SW 1271 (cell line): ENCODE results near the gene DFFB.
"Not testable (repeated sequence)": the region's sequence is repeated elsewhere in the genome, so short reads cannot be mapped to it uniquely, and the experiment has no call there.

ENCODE experiments used
- DNase-seq, 2 experiments: peaks; one replicate each; lab custom pipeline; 2025; lab: John Stamatoyannopoulos, UW

Gene DFFB

GRCh38 chr1:3910049-3910731 is 52.9 kb downstream of the DFFB start:
- no peak for DNase-seq

GRCh38 chr1:3910857-3911845 is 53.9 kb downstream of the DFFB start:
- peak in 1 of 2 experiments; percentile 23 for DNase-seq

GRCh38 chr1:3911981-3912808 is 54.9 kb downstream of the DFFB start:
- DNase-seq = no peak

- no peak for DNase-seq
Observed at GRCh38 chr1:3912809-3913685, 55.8 kb downstream of the DFFB start.

GRCh38 chr1:3914331-3914851 is 57.1 kb downstream of the DFFB start:
- no peak for DNase-seq

- no peak for DNase-seq
Observed at GRCh38 chr1:3914911-3915310, 57.6 kb downstream of the DFFB start.

- no peak for DNase-seq
Observed at GRCh38 chr1:3915551-3916121, 58.4 kb downstream of the DFFB start.

GRCh38 chr1:3917761-3918160 is 60.5 kb downstream of the DFFB start:
- DNase-seq = no peak

- DNase-seq = not testable (repeated sequence)
Observed at GRCh38 chr1:3918359-3918758, 61.1 kb downstream of the DFFB start.

- DNase-seq = no peak
Observed at GRCh38 chr1:3918966-3919611, 61.8 kb downstream of the DFFB start.

GRCh38 chr1:3919706-3920105 is 62.4 kb downstream of the DFFB start:
- DNase-seq = no peak

- DNase-seq = no peak
Observed at GRCh38 chr1:3921765-3922164, 64.5 kb downstream of the DFFB start.

- DNase-seq = no peak
Observed at GRCh38 chr1:3922201-3922725, 65.0 kb downstream of the DFFB start.

GRCh38 chr1:3922851-3923250 is 65.6 kb downstream of the DFFB start:
- DNase-seq = no peak

- no peak for DNase-seq
Observed at GRCh38 chr1:3923378-3924185, 66.3 kb downstream of the DFFB start.

GRCh38 chr1:3924186-3924824 is 67.0 kb downstream of the DFFB start:
- DNase-seq = no peak

- DNase-seq = no peak
Observed at GRCh38 chr1:3924825-3925220, 67.5 kb downstream of the DFFB start.

- no peak for DNase-seq
Observed at GRCh38 chr1:3925256-3925655, 68.0 kb downstream of the DFFB start.
